Activated T-cell treated with anti-CD3 and anti-CD28 coated beads for 24 hours (primary cell): ENCODE measurements around the gene R3HDML.
"Not testable (repeated sequence)": the region's sequence is repeated elsewhere in the genome, so short reads cannot be mapped to it uniquely, and the experiment has no call there.

Experiments
- DNase-seq: peaks from one replicate; pipeline ENCODE4 v3.0.0-alpha.2; 2020; ENCODE audit warnings: low read depth

Gene R3HDML

DNA sequence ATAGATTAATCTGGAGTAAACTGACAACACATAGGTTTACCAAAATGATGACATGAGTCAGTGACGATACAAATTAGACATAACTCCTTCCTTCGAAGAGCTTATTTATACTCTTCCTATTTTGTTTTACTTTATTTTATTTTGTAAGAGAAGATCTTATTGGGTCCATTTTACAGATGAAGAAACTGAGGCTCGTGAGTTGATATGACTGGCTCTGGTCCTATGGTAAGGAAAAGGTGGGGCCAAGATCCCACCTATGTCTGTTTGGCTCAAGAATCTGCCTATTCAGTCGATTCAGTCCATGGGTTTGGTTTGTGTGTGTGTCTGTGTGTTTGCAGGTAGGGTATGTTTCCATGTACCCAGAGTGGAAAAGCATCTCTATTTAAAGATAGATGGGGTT lies 8.4 kb upstream of the R3HDML start:
- DNase-seq: no peak

DNA sequence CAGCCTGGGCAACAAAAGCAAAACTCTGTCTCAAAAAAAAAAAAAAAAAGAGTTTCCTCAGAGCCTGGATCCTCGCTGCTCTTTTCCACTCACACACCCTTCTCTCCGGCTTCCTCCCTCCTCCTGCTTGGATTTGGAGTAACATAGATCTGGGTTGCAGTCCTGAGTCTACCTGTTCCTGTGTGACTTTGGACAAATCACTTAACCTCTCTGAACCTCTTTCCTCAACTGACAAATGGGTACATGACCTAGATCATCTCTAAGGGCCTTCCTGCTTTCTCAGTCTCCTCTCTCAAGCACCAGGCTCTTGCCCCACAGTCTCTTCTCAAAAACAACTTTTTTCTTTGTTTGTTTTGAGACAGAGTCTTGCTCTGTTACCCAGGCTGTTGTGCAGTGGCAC lies 5.6 kb upstream of the R3HDML start:
- DNase-seq: no peak

DNA sequence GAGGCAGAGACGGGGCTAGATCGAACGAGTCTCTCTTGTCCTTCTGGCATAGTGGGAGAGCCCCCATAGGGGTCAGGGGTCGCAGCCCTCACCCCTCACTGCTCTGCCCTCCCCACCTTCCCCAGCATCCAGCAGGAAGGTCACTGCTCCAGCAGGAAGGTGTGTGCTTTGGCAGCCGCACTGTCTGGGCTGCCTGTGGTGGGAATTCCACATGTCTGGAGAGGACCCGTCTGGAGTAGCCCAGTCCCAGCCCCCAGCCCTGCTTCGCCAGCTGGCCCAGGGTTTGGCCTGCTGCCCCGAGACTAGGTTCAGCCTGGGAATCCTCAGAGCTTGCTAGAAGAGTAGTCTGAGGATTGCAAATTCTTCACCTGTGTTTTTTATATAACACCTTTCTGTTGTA lies 2.5 kb upstream of the R3HDML start:
- DNase-seq: no peak

- no peak for DNase-seq
Observed at GRCh38 chr20:44334709-44335108, 2.1 kb upstream of the R3HDML start.

GRCh38 chr20:44335675-44336074 lies 1.2 kb upstream of the R3HDML start:
- DNase-seq: no peak

- DNase-seq: no peak
Observed at GRCh38 chr20:44336086-44336485, 757 bp upstream of the R3HDML start.

- DNase-seq: no peak
Observed at GRCh38 chr20:44342248-44342647, 5.4 kb downstream of the R3HDML start.

GRCh38 chr20:44343162-44343675 lies 6.4 kb downstream of the R3HDML start:
- DNase-seq: no peak

GRCh38 chr20:44344723-44345122 lies 7.9 kb downstream of the R3HDML start:
- DNase-seq: no peak

GRCh38 chr20:44345147-44345546 lies 8.3 kb downstream of the R3HDML start:
- DNase-seq: no peak

GRCh38 chr20:44345941-44346340 lies 9.1 kb downstream of the R3HDML start:
- not testable (repeated sequence) for DNase-seq

GRCh38 chr20:44348168-44348659 lies 11.4 kb downstream of the R3HDML start:
- no peak for DNase-seq

DNA sequence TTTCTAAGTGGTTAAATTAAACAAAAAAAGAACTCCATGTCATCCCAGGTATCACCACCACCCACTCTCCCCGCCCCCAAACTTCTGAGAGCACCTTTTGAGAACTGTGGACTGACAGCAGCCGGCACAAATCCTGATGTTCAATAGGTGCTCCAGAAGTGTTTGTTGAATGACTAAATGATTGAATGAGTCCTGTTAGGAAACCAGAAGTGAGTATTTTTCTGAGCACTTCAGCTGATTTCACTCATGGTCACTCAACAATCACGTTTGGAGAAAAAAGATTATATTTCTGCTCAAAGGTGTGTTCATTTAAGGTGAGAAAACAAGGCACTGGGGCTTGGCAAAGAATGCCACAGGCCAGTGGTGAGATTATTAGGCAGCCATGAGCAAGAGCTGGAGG lies 12.5 kb downstream of the R3HDML start:
- no peak for DNase-seq

GRCh38 chr20:44350567-44350966 lies 13.7 kb downstream of the R3HDML start:
- DNase-seq: no peak

- no peak for DNase-seq
Observed at GRCh38 chr20:44354979-44355497, 18.2 kb downstream of the R3HDML start.

DNA sequence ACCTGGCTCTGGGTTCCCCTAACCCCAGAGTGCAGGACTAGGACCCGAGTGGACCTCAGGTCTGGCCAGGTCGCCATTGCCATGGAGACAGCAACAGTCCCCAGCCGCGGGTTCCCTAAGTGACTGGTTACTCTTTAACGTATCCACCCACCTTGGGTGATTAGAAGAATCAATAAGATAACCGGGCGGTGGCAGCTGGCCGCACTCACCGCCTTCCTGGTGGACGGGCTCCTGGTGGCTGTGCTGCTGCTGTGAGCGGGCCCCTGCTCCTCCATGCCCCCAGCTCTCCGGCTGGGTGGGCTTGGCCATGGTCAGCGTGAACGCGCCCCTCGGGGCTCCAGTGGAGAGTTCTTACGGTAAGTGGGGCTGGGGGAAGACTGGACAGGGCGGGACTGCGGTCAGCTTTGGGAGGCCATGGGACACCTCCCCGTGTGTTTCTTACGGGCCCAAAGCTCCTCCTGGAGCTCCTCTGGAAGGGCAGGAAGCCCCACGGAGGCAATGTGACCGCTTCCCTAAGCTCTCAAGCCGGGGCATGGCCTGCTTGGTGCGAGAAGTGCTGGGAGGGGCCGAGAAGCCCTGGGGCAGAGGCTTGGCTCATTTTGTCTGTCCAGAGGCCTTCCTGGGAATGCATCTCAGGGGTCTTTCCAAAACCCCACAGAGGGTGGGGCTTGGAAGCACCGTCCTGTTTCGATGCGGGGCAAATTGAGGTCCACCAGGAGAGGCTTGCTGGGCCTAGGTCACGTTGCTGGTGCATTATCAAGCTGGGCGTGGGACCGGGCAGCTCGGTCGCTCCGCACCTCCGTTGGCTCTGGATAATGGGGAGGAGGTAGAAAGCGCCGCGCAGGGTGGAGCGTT lies 18.9 kb downstream of the R3HDML start, which contains the start of gene HNF4A:
Gene HNF4A (plus strand): TSS at position 202 of the 855 bp plus-strand sequence. CDS start 106 bp downstream, at position 308.
- no peak for DNase-seq

DNA sequence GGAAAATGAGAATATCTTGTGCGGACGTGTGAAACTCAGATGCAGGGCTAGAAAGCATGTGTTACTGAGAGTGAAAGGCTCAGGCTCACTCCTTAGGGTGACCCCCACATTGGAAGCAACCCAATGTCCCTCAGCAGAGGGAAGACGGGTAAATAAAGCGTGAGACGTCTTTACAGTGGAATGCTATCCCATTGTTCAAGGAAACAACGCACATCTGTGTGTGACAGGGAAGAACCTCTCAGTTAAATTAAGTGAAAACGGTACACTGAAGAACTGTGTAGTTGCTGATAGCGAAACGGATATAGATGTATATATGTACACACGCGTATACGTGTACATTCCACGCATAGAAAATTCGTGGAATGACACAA lies 19.5 kb downstream of the R3HDML start:
- no peak for DNase-seq

DNA sequence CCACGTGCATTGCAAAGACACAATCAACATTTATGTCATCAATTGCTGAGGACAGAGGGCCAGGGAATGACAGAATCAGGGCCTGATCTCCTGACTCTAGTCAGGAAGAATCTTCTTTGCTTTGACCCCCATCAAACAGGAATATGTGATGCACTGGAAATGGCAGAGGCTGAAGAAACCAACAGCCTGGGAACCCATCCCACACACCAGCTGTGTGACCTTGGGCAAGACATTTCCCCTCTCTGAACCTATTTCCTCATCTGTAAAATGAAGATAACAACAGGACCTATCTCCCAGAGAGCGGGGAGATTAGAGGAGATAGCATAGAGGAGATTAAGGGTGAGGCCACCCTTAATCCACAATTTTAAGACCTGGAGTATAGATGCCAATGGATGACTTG lies 20.2 kb downstream of the R3HDML start:
- DNase-seq: no peak

GRCh38 chr20:44357555-44358125 lies 20.8 kb downstream of the R3HDML start:
- no peak for DNase-seq

GRCh38 chr20:44358776-44359175 lies 21.9 kb downstream of the R3HDML start:
- no peak for DNase-seq

DNA sequence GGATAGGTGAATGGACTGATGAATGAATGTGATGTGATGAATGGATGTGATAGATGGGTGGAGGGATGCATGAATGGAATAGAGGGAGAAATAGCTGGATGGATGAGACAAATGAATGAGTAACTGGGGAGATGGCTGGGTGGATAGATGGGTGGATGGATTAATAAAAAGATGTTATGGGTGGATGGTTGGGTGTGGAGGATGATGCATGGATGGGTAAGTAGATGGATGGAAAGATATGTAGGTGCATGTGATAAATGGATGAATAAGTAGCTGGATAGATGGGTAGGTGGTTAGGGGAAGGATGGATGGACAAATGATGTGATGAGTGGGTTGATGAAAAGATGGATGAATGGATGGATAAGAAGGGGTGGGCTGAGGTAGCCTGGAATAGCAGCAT lies 23.4 kb downstream of the R3HDML start:
- no peak for DNase-seq

GRCh38 chr20:44361021-44361420 lies 24.2 kb downstream of the R3HDML start:
- DNase-seq: no peak

DNA sequence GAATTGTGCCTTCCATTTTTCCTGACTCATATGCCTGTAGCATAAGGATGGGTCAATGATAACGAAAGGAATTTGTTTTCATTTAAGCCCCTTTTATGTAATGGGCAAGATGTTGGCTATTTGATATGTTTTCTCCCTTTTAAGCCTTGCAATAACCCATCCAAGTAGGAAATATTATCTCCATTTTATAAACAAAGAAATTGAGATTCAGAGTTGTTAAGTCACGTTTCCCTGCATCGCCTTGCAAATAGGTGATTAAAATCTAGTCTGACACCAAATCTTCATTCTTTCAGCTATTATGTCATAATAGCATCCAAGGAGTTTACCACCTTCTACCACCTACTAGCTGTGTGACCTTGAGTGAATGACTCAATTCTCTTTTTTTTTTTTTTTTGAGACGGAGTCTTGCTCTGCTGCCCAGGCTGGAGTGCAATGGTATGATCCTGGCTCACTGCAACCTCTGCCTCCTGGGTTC lies 25.7 kb downstream of the R3HDML start:
- no peak for DNase-seq
